ENCODE results near the gene ADARB2. TPM values are rescaled to one million over a fixed set of nuclear protein-coding genes. Genes with fewer than 3 reads are reported as not detected.

ADARB2 gene
- polyA plus RNA-seq, 1 donor: 0.16 TPM

GRCh38 chr10:1211844-1212570 is 525.3 kb downstream of the ADARB2 start:
- no peak for DNase-seq (ENCODE audit: low read depth)

GRCh38 chr10:1210667-1211066 is 526.7 kb downstream of the ADARB2 start:
- DNase-seq (ENCODE audit: low read depth): no peak

- no peak for DNase-seq (ENCODE audit: low read depth)
Measured at GRCh38 chr10:1209355-1209979, 527.9 kb downstream of the ADARB2 start.

GRCh38 chr10:1208366-1209311 is 528.7 kb downstream of the ADARB2 start:
- no peak for DNase-seq (ENCODE audit: low read depth)

GRCh38 chr10:1206601-1207000 is 530.7 kb downstream of the ADARB2 start:
- no peak for DNase-seq (ENCODE audit: low read depth)

GRCh38 chr10:1206101-1206500 is 531.2 kb downstream of the ADARB2 start:
- DNase-seq (ENCODE audit: low read depth): no peak

GRCh38 chr10:1205450-1206030 is 531.8 kb downstream of the ADARB2 start:
- DNase-seq (ENCODE audit: low read depth): no peak

- no peak for DNase-seq (ENCODE audit: low read depth)
Measured at GRCh38 chr10:1204434-1205326, 532.6 kb downstream of the ADARB2 start.

- no peak for DNase-seq (ENCODE audit: low read depth)
Measured at GRCh38 chr10:1203704-1204103, 533.6 kb downstream of the ADARB2 start.

GRCh38 chr10:1203216-1203615 is 534.1 kb downstream of the ADARB2 start:
- no peak for DNase-seq (ENCODE audit: low read depth)

GRCh38 chr10:1202343-1202742 is 535.0 kb downstream of the ADARB2 start:
- no peak for DNase-seq (ENCODE audit: low read depth)

- no peak for DNase-seq (ENCODE audit: low read depth)
Measured at GRCh38 chr10:1200866-1201807, 536.2 kb downstream of the ADARB2 start.

GRCh38 chr10:1199897-1200721 is 537.2 kb downstream of the ADARB2 start:
- no peak for DNase-seq (ENCODE audit: low read depth)

- DNase-seq (ENCODE audit: low read depth): no peak
Measured at GRCh38 chr10:1199345-1199673, 538.0 kb downstream of the ADARB2 start.

- DNase-seq (ENCODE audit: low read depth): no peak
Measured at GRCh38 chr10:1198453-1199344, 538.6 kb downstream of the ADARB2 start.

GRCh38 chr10:1197384-1197783 is 539.9 kb downstream of the ADARB2 start:
- no peak for DNase-seq (ENCODE audit: low read depth)

- no peak for DNase-seq (ENCODE audit: low read depth)
Measured at GRCh38 chr10:1196656-1197055, 540.7 kb downstream of the ADARB2 start.

- DNase-seq (ENCODE audit: low read depth): no peak
Measured at GRCh38 chr10:1195828-1196227, 541.5 kb downstream of the ADARB2 start.
